Endothelial cell of umbilical vein (primary cell): ENCODE measurements around the gene COL17A1. TPM values are rescaled to one million over a fixed set of nuclear protein-coding genes. Genes with fewer than 3 reads are reported as not detected.

Experiments used
- BruUV-seq: library from RNA; stranded (reverse); fragments of 400-500 nt; replicated peaks from 2 replicates; lab custom pipeline; 2021; lab: Mats Ljungman, UMichigan
- CTCF ChIA-PET: fragments of 300-600, 350-600 bp; sonication (Branson Sonifier 250); formaldehyde crosslinking; loops from one replicate; lab custom pipeline; 2021; ENCODE audit warnings: antibody characterized with exemption, inconsistent platforms; lab: Charles Lee
- POLR2A ChIA-PET: fragments of 300-600, 350-600 bp; sonication (Branson Sonifier 250); formaldehyde crosslinking; loops from one replicate; lab custom pipeline; 2021; ENCODE audit warnings: antibody characterized with exemption, inconsistent platforms; lab: Charles Lee
- DNase-seq: peaks from one replicate; pipeline ENCODE4 v3.0.0-alpha.2; 2011; ENCODE audit warnings: low read depth, low spot score
- FAIRE-seq: peaks from 2 replicates; lab custom pipeline; 2011; peaks lifted over from hg19 to GRCh38; lab: Jason Lieb, UNC
- H2AFZ ChIP-seq: 2 replicates; pipeline ENCODE4 v1.6.0; 2012; ENCODE audit warnings: low read depth, low read length, control low read depth, inconsistent platforms
- H3K27ac ChIP-seq: 2 replicates; pipeline ENCODE4 v1.5.1; 2011; ENCODE audit warnings: low read depth, mild to moderate bottlenecking, control low read depth, low read length, moderate library complexity; ENCODE audit not compliant: insufficient read depth
- H3K27me3 ChIP-seq, 2 experiments: 2 replicates each; pipeline versions ENCODE4 v1.6.0 to v1.6.1; 2011; ENCODE audit warnings: low read length in 2 of 2, mixed read lengths in 1 of 2; ENCODE audit not compliant: control insufficient read depth in 2 of 2, insufficient read depth in 2 of 2
- H3K36me3 ChIP-seq, 2 experiments: 2 replicates in 1 of 2; 3 replicates in 1 of 2; pipeline ENCODE4 v1.5.1; 2011; ENCODE audit warnings: low read length in 2 of 2, mild to moderate bottlenecking in 1 of 2, moderate library complexity in 1 of 2; ENCODE audit not compliant: control insufficient read depth in 2 of 2, insufficient read depth in 2 of 2; ENCODE audit errors: extremely low read depth in 1 of 2
- H3K4me1 ChIP-seq: 3 replicates; pipeline ENCODE4 v1.5.1; 2011; ENCODE audit warnings: mild to moderate bottlenecking, low read length; ENCODE audit not compliant: control insufficient read depth, insufficient read depth; ENCODE audit errors: extremely low read depth
- H3K4me2 ChIP-seq: 2 replicates; pipeline ENCODE4 v1.6.1; 2011; ENCODE audit warnings: low read length, control low read depth, mixed read lengths; ENCODE audit not compliant: insufficient read depth
- H3K4me3 ChIP-seq, 3 experiments: fragments of 200-600 bp in 1 of 3; sonication (generic), shearing (Covaris generic) in 1 of 3; replicated peaks in 1 of 3; 2 replicates each; pipeline ENCODE4 v1.5.1; 2011 to 2016; ENCODE audit warnings: control low read depth in 3 of 3, low read length in 3 of 3, mild to moderate bottlenecking in 2 of 3, inconsistent platforms in 1 of 3, low read depth in 1 of 3, moderate library complexity in 1 of 3; ENCODE audit not compliant: insufficient read depth in 1 of 3
- H3K79me2 ChIP-seq: 2 replicates; pipeline ENCODE4 v1.6.0; 2012; ENCODE audit warnings: low read length, inconsistent platforms; ENCODE audit not compliant: control insufficient read depth, insufficient read depth
- H3K9ac ChIP-seq: replicated peaks from 2 replicates; pipeline ENCODE3; 2011; ENCODE audit warnings: low read length, control low read depth; ENCODE audit not compliant: insufficient read depth; ENCODE audit errors: extremely low read depth
- H3K9me1 ChIP-seq: replicated peaks from 3 replicates; pipeline ENCODE4 v1.6.0; 2011; ENCODE audit warnings: mild to moderate bottlenecking, low read length; ENCODE audit not compliant: control insufficient read depth, insufficient read depth; ENCODE audit errors: extremely low read depth
- H3K9me3 ChIP-seq: replicated peaks from 2 replicates; pipeline ENCODE4 v1.5.1; 2012; ENCODE audit warnings: low read length, inconsistent platforms; ENCODE audit not compliant: control insufficient read depth, insufficient read depth
- H4K20me1 ChIP-seq: replicated peaks from 2 replicates; pipeline ENCODE3; 2011; ENCODE audit warnings: mild to moderate bottlenecking, low read length; ENCODE audit not compliant: control insufficient read depth, insufficient read depth; ENCODE audit errors: extremely low read depth
- CTCF ChIP-seq, 2 donors: IDR thresholded peaks; 1 replicate in 1 of 2; 2 replicates in 1 of 2; pipeline ENCODE4 v1.5.1; 2011; ENCODE audit warnings: low read length in 2 of 2, mild to moderate bottlenecking in 2 of 2, moderate library complexity in 2 of 2, control low read depth in 1 of 2, inconsistent platforms in 1 of 2, low read depth in 1 of 2; ENCODE audit not compliant: insufficient read depth in 1 of 2; ENCODE audit errors: extremely low read depth in 1 of 2
- EZH2 ChIP-seq: IDR thresholded peaks from 2 replicates; pipeline ENCODE4 v1.6.1; 2012; ENCODE audit warnings: borderline replicate concordance, low read depth, mild to moderate bottlenecking, moderate library complexity, low read length, inconsistent platforms; ENCODE audit not compliant: severe bottlenecking
- FOS ChIP-seq: IDR thresholded peaks from 2 replicates; pipeline ENCODE4 v1.6.1; 2011; ENCODE audit warnings: mild to moderate bottlenecking, low read length, moderate library complexity, borderline replicate concordance; ENCODE audit not compliant: insufficient read depth
- GATA2 ChIP-seq: IDR thresholded peaks from 2 replicates; pipeline ENCODE4 v1.7.0; 2011; ENCODE audit warnings: low read depth, mild to moderate bottlenecking, moderate library complexity, mixed read lengths, low read length; ENCODE audit not compliant: insufficient read length, insufficient read depth
- JUN ChIP-seq: IDR thresholded peaks from 2 replicates; pipeline ENCODE4 v1.6.1; 2011; ENCODE audit warnings: borderline replicate concordance, low read depth; ENCODE audit not compliant: insufficient read length, insufficient read depth
- MAX ChIP-seq: IDR thresholded peaks from 2 replicates; pipeline ENCODE4 v1.6.1; 2011; ENCODE audit not compliant: insufficient read depth, insufficient read length
- MYC ChIP-seq: IDR thresholded peaks from one replicate; pipeline ENCODE4 v1.6.1; 2011; ENCODE audit warnings: mild to moderate bottlenecking, low read depth, low read length
- POLR2A ChIP-seq: IDR thresholded peaks from 2 replicates; pipeline ENCODE4 v1.6.1; 2012; ENCODE audit warnings: low read depth, mild to moderate bottlenecking, control low read depth, low read length
- POLR2AphosphoS5 ChIP-seq: IDR thresholded peaks from 2 replicates; pipeline ENCODE4 v1.6.1; 2012; ENCODE audit warnings: low read depth, mild to moderate bottlenecking, control low read depth, low read length, moderate library complexity; ENCODE audit not compliant: insufficient read depth
- dilution Hi-C: fragments of 300-500 bp; cut with MboI; formaldehyde crosslinking; loops from one replicate; pipeline ENCODE4 v1.15.0; 2019; ENCODE audit warnings: low sequenced_read_pairs; ENCODE audit not compliant: extremely low pct_ligation_motif_present
- intact Hi-C: fragments of 100-400 bp; cut with micrococcal nuclease; formaldehyde crosslinking; loops from one replicate; pipeline ENCODE4 v1.10.0; 2022
- polyA plus RNA-seq, 4 experiments: library from polyadenylated mRNA; depleted of rRNA in 3 of 4; stranded (reverse) in 3 of 4; unstranded in 1 of 4; fragments of >200 nt; gene quantifications; 2 replicates each; pipeline versions ENCODE4 v1.2.1 to v1.2.3, GENCODE V29; 2011 to 2012; ENCODE audit warnings: missing spikeins in 1 of 4
- total RNA-seq: library from RNA; stranded (reverse); gene quantifications from 2 replicates; pipeline ENCODE4 v1.2.3, GENCODE V29; 2021

The COL17A1 gene
- total and polyA plus RNA-seq, 2 donors (not counting 3 experiments of a cell fraction or from before 2014, with no cell fraction given): 0.57 to 1.3 TPM

- peaks cover 4 to 6% of the 10 kb centered on the region in 2 experiments for H3K36me3 ChIP-seq
- no peak overlapping the region for H3K4me2 ChIP-seq
- H3K27me3 ChIP-seq: no peaks in the 10 kb centered on the region
- ChIA-PET CTCF (interaction anchor here (1.0 to 3.0 kb wide), 2 partner anchors 10 to 129 kb away, joined by 4 to 16 read pairs; no protein-coding TSS in a partner anchor), POLR2A (no interaction called here)
- H3K4me1 ChIP-seq: peaks cover 13% of the 10 kb centered on the region
- no peak overlapping the region for H3K27ac ChIP-seq
- TF ChIP-seq JUN (no peak), MAX (no peak), FOS (no peak), GATA2 (no peak), MYC (no peak), POLR2A (no peak), POLR2AphosphoS5 (no peak), CTCF (IDR thresholded peaks at IDR 0.05; ENCODE audit: extremely low read depth in 1 of 2, insufficient read depth in 1 of 2, low read depth in 1 of 2, low read length in 2 of 2) (no peak), EZH2 (no peak)
- no peaks in the 10 kb centered on the region for H3K9me3 ChIP-seq
- DNase-seq (no peak), FAIRE-seq (no peak)
- BruUV-seq: no TSS peak
- no peak overlapping the region for H2AFZ ChIP-seq
- no peaks in the 10 kb centered on the region for H4K20me1 ChIP-seq
- intact Hi-C loops: no loop called here
- no peak overlapping the region for H3K9ac ChIP-seq
- no peaks in the 10 kb centered on the region for H3K9me1 ChIP-seq
- H3K4me3 ChIP-seq: no peak overlapping the region
- dilution Hi-C loops: no loop called here
- peaks cover 2% of the 10 kb centered on the region for H3K79me2 ChIP-seq
Measured at GRCh38 chr10:104016661-104017060, 69.0 kb downstream of the COL17A1 start.
